ENCODE data around the gene GPAM.

DNA sequence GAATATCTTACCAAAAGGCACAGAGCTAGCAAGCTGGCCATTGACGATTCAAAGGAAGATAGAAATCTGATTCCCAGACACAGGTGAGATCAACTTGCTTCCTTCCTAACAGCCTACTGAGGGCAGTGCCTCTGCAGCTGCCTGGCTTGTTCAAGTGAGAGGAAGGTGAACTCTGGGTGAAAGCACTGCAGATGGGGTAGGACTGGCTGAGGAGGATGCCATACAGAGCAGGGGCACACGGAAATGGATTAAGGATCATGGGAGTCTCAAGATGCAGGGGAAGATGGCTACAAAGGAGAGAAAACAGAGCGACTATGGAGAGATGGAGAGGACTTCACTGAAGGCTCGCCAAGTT lies 34.4 kb upstream of the GPAM start:
- TF ChIP-seq EZH2 (IDR thresholded peaks at IDR 0.05; ENCODE audit: insufficient read depth, poor library complexity, severe bottlenecking) = no peak
- no peak for TF ChIP-seq EZH2phosphoT487 (IDR thresholded peaks at IDR 0.05; ENCODE audit: insufficient read depth, low read depth)

All from GM23248 (cell line).